Spleen (tissue), 7 donors: ENCODE measurements around the gene CDKN1C.

Experiments used
- CTCF ChIP-seq, 11 experiments: fragments of 200-600 bp in 7 of 11; fragments of 450-650 bp in 4 of 11; sonication (generic) in 4 of 11; IDR thresholded peaks in 8 of 11; conservative IDR thresholded peaks in 3 of 11; 1 replicate in 7 of 11; 2 replicates in 4 of 11; pipeline versions ENCODE4 v1.4.0 to v1.8.0; 2016 to 2021; ENCODE audit warnings: antibody characterized with exemption in 11 of 11, inconsistent platforms in 4 of 11, mild to moderate bottlenecking in 1 of 11
- POLR2A ChIP-seq, 3 donors: fragments of 450-650 bp; IDR thresholded peaks; one replicate each; pipeline ENCODE4 v1.5.1; 2017; ENCODE audit warnings: antibody characterized with exemption in 3 of 3, mild to moderate bottlenecking in 1 of 3
- POLR2AphosphoS5 ChIP-seq, 3 donors: sonication (generic); formaldehyde crosslinking; IDR thresholded peaks; one replicate each; pipeline ENCODE4 v1.5.1; 2017; ENCODE audit warnings: antibody characterized with exemption in 3 of 3
- donor health status: DM: no; HTN: no; CAD: no; lungs with moderate emphysema.
- donor health status: DM: no; HTN: no; CAD: no.
- donor health status: DM: no; HTN: no; CAD: no.

GRCh38 chr11:2885678-2886081, at the start of gene CDKN1C:
- TF ChIP-seq CTCF (IDR thresholded peaks at IDR 0.05 in 8 of 11, conservative IDR thresholded peaks at IDR 0.05 in 3 of 11), result no peak
- peak; percentile 94 to 96 (median 94) for TF ChIP-seq POLR2AphosphoS5 (IDR thresholded peaks at IDR 0.05)
- peak in 2 of 3 donors; percentile 61 to 62 for TF ChIP-seq POLR2A (IDR thresholded peaks at IDR 0.05)
